Upper lobe of left lung (tissue), 4 donors: ENCODE data around the gene DNAJC28.

ENCODE experiments used
- POLR2A ChIP-seq, 4 donors: fragments of 450-650 bp; IDR thresholded peaks; one replicate each; pipeline ENCODE4 v1.5.1; 2016 to 2017; ENCODE audit warnings: antibody characterized with exemption in 4 of 4, mild to moderate bottlenecking in 2 of 4
- TF ChIP-seq, protein P1 (sequence below), 6 experiments: fragments of 450-650 bp in 4 of 6; fragments of 200-600 bp in 2 of 6; sonication (generic) in 2 of 6; IDR thresholded peaks; one replicate each; pipeline ENCODE4 v1.5.1; 2016 to 2019; ENCODE audit warnings: antibody characterized with exemption in 6 of 6

DNA sequence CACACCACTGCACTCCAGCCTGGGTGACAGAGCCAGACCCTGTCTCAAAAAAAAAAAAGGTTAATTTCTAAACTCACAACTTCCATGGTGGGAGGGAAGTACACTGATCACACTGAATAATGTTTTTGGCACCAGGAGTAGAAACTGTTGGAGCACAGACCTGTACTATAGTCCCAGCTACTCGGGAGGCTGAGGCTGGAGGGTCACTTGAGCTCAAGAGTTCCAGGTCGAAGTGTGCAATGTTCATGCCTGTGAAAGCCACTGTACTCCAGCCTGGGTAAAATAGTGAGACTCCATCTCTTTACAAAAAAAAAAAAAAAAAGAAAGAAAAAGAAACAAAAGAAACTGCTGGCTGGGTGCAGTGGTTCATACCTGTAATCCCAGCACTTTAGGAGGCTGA, 47.0 kb downstream of the DNAJC28 start:
- no peak for TF ChIP-seq POLR2A (IDR thresholded peaks at IDR 0.05)
- TF ChIP-seq, protein P1, sequence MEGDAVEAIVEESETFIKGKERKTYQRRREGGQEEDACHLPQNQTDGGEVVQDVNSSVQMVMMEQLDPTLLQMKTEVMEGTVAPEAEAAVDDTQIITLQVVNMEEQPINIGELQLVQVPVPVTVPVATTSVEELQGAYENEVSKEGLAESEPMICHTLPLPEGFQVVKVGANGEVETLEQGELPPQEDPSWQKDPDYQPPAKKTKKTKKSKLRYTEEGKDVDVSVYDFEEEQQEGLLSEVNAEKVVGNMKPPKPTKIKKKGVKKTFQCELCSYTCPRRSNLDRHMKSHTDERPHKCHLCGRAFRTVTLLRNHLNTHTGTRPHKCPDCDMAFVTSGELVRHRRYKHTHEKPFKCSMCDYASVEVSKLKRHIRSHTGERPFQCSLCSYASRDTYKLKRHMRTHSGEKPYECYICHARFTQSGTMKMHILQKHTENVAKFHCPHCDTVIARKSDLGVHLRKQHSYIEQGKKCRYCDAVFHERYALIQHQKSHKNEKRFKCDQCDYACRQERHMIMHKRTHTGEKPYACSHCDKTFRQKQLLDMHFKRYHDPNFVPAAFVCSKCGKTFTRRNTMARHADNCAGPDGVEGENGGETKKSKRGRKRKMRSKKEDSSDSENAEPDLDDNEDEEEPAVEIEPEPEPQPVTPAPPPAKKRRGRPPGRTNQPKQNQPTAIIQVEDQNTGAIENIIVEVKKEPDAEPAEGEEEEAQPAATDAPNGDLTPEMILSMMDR (IDR thresholded peaks at IDR 0.05), result no peak
